A673 (cell line): ENCODE data around the gene REEP6. TPM values are rescaled to one million over a fixed set of nuclear protein-coding genes. Genes with fewer than 3 reads are reported as not detected.

ENCODE experiments used
- BruUV-seq: library from RNA; stranded (reverse); fragments of 400-500 nt; replicated peaks from 2 replicates; lab custom pipeline; 2021; lab: Mats Ljungman, UMichigan
- CTCF ChIA-PET: fragments of 300-600 bp; sonication (Branson Sonifier 250); formaldehyde crosslinking; loops from one replicate; lab custom pipeline; 2022; ENCODE audit warnings: antibody characterized with exemption; lab: Charles Lee
- POLR2A ChIA-PET: fragments of 300-600 bp; sonication (Branson Sonifier 250); formaldehyde crosslinking; loops from one replicate; lab custom pipeline; 2022; ENCODE audit warnings: antibody characterized with exemption; ENCODE audit not compliant: low non-redundant PET; lab: Charles Lee
- DNase-seq: peaks from one replicate; pipeline ENCODE4 v3.0.0-alpha.2; 2015; ENCODE audit warnings: low spot score
- H3K27ac ChIP-seq: fragments of 200-600 bp; sonication (generic); 2 replicates; pipeline ENCODE4 v1.5.1; 2016; ENCODE audit warnings: mixed run types, low read depth, mild to moderate bottlenecking, mixed read lengths, antibody characterized with exemption, low read length; ENCODE audit not compliant: poor library complexity, severe bottlenecking
- H3K27me3 ChIP-seq: fragments of 200-600 bp; sonication (generic); replicated peaks from 2 replicates; pipeline ENCODE4 v1.6.1; 2017; ENCODE audit warnings: mixed run types, low read depth, mild to moderate bottlenecking, mixed read lengths, antibody characterized with exemption, low read length; ENCODE audit not compliant: insufficient read depth, poor library complexity
- H3K36me3 ChIP-seq: fragments of 200-600 bp; sonication (generic); 2 replicates; pipeline ENCODE4 v1.6.1; 2016; ENCODE audit warnings: mixed run types, mild to moderate bottlenecking, mixed read lengths, antibody characterized with exemption, low read length; ENCODE audit not compliant: insufficient read depth, poor library complexity, severe bottlenecking
- H3K4me1 ChIP-seq: fragments of 200-600 bp; sonication (generic); 2 replicates; pipeline ENCODE4 v1.6.1; 2017; ENCODE audit warnings: mixed run types, mild to moderate bottlenecking, mixed read lengths, antibody characterized with exemption, low read length; ENCODE audit not compliant: insufficient read depth, poor library complexity, severe bottlenecking
- H3K4me3 ChIP-seq: fragments of 200-600 bp; sonication (generic); 2 replicates; pipeline ENCODE4 v1.5.1; 2016; ENCODE audit warnings: low read depth, mixed run types, mild to moderate bottlenecking, mixed read lengths, low read length; ENCODE audit not compliant: poor library complexity, severe bottlenecking
- H3K9me3 ChIP-seq: fragments of 200-600 bp; sonication (generic); 2 replicates; pipeline ENCODE4 v1.6.1; 2016; ENCODE audit warnings: mixed run types, low read depth, mild to moderate bottlenecking, mixed read lengths, antibody characterized with exemption, low read length; ENCODE audit not compliant: poor library complexity, severe bottlenecking
- EZH2 ChIP-seq: fragments of 200-600 bp; sonication (generic); IDR thresholded peaks from 2 replicates; pipeline ENCODE4 v1.6.1; 2017; ENCODE audit warnings: borderline replicate concordance, low read depth, mild to moderate bottlenecking, mixed read lengths, antibody characterized with exemption, low read length; ENCODE audit not compliant: poor library complexity, severe bottlenecking
- intact Hi-C: fragments of 100-400 bp; cut with micrococcal nuclease; formaldehyde crosslinking; loops from one replicate; pipeline ENCODE4 v1.10.0; 2022; ENCODE audit not compliant: unreplicated experiment
- total RNA-seq: library from RNA; stranded (reverse); gene quantifications from 2 replicates; pipeline ENCODE4 v1.2.3, GENCODE V29; 2021
- TF ChIP-seq, protein P1 (sequence below): fragments of 300-800, 200-600 bp; sonication (generic); conservative IDR thresholded peaks from 2 replicates; pipeline ENCODE4 v1.5.1; 2017; ENCODE audit warnings: low read depth, mild to moderate bottlenecking, antibody characterized with exemption, low read length, moderate library complexity, mixed read lengths

Gene REEP6
- total RNA-seq, 1 experiment from 2014 or later, result 4.7 TPM

DNA sequence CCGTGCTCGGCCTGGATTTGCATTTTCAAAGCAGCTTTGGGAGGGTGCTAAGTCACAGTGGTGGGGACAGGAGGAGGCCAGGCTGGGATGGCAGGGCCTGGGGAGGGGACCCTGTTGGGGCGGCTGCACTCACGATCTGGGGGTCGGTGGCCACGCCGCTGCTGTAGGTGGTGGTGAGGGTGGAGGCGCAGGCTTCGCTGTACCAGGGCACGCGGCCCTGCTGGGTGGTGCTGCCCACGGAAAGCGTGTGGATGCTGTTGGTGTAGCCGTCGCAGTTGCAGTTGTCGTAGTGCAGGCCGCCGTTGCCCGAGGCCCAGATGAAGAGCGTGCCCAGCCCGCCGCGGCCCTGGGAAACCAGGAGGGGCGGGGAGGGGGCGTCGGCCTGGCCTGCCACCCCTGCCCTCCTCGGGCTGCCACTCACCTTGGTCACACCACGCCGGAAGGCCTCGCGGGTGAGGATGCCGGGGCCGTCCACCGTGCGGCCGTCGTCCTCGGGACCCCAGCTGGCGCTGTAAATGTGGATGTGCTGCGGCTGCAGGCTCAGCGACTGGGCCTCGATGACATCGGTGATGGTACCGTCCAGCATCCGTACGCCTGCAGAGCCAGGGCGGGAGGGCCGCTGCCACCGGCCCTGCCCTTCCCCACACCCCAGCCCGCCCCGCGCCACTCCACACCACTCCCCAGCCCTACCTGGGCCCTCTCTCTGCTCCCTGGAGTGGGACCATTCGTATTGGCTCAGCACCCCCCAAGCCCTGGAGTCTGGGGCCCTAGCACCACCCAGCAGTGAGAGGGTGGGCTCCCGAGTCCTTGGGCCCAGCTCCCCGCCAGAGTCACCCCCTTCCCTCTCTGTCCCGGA is 4.0 kb upstream of the REEP6 start:
- Histone ChIP-seq H3K4me1 (peaks cover 11% of the 10 kb centered on the region), H3K9me3 (no peaks in the 10 kb centered on the region), H3K27ac (no peak overlapping the region), H3K36me3 (no peaks in the 10 kb centered on the region), H3K27me3 (no peaks in the 10 kb centered on the region), H3K4me3 (no peak overlapping the region)
- no TSS peak for BruUV-seq
- intact Hi-C loops, result no loop called here
- no peak for DNase-seq
- POLR2A ChIA-PET, result no interaction called here
- CTCF ChIA-PET, result no interaction called here
- TF ChIP-seq EZH2, result no peak
- TF ChIP-seq, protein P1, sequence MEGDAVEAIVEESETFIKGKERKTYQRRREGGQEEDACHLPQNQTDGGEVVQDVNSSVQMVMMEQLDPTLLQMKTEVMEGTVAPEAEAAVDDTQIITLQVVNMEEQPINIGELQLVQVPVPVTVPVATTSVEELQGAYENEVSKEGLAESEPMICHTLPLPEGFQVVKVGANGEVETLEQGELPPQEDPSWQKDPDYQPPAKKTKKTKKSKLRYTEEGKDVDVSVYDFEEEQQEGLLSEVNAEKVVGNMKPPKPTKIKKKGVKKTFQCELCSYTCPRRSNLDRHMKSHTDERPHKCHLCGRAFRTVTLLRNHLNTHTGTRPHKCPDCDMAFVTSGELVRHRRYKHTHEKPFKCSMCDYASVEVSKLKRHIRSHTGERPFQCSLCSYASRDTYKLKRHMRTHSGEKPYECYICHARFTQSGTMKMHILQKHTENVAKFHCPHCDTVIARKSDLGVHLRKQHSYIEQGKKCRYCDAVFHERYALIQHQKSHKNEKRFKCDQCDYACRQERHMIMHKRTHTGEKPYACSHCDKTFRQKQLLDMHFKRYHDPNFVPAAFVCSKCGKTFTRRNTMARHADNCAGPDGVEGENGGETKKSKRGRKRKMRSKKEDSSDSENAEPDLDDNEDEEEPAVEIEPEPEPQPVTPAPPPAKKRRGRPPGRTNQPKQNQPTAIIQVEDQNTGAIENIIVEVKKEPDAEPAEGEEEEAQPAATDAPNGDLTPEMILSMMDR, result no peak

GRCh38 chr19:1487576-1488281 is 3.3 kb upstream of the REEP6 start:
- intact Hi-C loops, result no loop called here
- Histone ChIP-seq H3K36me3 (no peaks in the 10 kb centered on the region), H3K27ac (no peak overlapping the region), H3K27me3 (no peaks in the 10 kb centered on the region), H3K4me3 (no peak overlapping the region), H3K4me1 (peaks cover 11% of the 10 kb centered on the region), H3K9me3 (no peaks in the 10 kb centered on the region)
- ChIA-PET POLR2A (no interaction called here), CTCF (no interaction called here)
- no TSS peak for BruUV-seq
- no peak for DNase-seq
- TF ChIP-seq, protein P1, result no peak
- TF ChIP-seq EZH2, result no peak

DNA sequence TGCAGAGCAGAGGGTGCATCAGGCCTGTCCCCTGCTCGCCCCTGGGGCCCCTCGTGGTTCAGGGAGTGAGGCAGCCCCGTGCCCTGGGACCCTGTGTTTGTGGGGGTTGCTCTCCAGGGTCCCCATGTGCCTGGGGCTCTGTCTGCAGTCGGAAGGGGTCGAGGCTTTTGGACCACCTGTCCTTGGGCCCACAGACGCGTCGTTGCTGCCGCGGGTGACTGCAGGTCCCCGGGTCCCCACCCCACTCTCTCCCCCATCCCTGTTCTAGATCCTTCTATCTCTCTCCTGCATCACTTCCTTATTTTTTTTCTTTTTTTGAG is 2.7 kb upstream of the REEP6 start:
- no TSS peak for BruUV-seq
- H3K27ac ChIP-seq, result no peak overlapping the region
- ChIA-PET POLR2A (no interaction called here), CTCF (interaction anchor here (0.7 kb wide), 1 partner anchor 215 kb away, joined by 5 read pairs; no protein-coding TSS in a partner anchor)
- intact Hi-C loops, result no loop called here
- H3K36me3 ChIP-seq, result no peaks in the 10 kb centered on the region
- DNase-seq, result no peak
- no peaks in the 10 kb centered on the region for H3K27me3 ChIP-seq
- no peak overlapping the region for H3K4me3 ChIP-seq
- no peaks in the 10 kb centered on the region for H3K9me3 ChIP-seq
- H3K4me1 ChIP-seq, result peaks cover 11% of the 10 kb centered on the region
- TF ChIP-seq, protein P1, result no peak
- TF ChIP-seq EZH2, result no peak
